HG02973 (cell line): ENCODE measurements around the gene ZNF619.

ENCODE experiments used
- ATAC-seq: cut with Tn5 transposase; IDR thresholded peaks from one replicate; pipeline ENCODE4 v1.9.1; 2021; ENCODE audit warnings: moderate library complexity; ENCODE audit not compliant: unreplicated experiment

ZNF619 gene

GRCh38 chr3:40524568-40525285 is 47.8 kb downstream of the ZNF619 start, which contains the start of gene ZNF621:
ZNF621 (plus strand) TSS chr3:40524960; CDS start chr3:40525841, 881 bp downstream.
- ATAC-seq: peak; percentile 98

GRCh38 chr3:40528426-40528825 is 51.5 kb downstream of the ZNF619 start:
- no peak for ATAC-seq

DNA sequence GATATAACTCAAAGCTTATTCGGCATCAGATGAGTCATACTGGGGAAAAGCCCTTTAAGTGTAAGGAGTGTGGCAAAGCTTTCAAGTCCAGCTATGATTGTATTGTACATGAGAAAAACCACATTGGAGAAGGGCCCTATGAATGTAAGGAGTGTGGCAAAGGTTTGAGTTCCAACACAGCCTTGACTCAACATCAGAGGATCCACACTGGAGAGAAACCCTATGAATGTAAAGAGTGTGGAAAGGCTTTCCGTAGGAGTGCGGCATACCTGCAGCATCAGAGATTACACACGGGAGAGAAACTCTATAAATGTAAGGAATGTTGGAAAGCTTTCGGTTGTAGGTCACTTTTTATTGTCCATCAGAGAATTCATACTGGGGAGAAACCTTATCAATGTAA is 55.3 kb downstream of the ZNF619 start:
- no peak for ATAC-seq

GRCh38 chr3:40534283-40534682 is 57.4 kb downstream of the ZNF619 start:
- no peak for ATAC-seq
